ENCODE data around the gene ILF3.

GRCh38 chr19:10641248-10641647 lies 12.9 kb upstream of the ILF3 start:
- TF ChIP-seq, protein P1, sequence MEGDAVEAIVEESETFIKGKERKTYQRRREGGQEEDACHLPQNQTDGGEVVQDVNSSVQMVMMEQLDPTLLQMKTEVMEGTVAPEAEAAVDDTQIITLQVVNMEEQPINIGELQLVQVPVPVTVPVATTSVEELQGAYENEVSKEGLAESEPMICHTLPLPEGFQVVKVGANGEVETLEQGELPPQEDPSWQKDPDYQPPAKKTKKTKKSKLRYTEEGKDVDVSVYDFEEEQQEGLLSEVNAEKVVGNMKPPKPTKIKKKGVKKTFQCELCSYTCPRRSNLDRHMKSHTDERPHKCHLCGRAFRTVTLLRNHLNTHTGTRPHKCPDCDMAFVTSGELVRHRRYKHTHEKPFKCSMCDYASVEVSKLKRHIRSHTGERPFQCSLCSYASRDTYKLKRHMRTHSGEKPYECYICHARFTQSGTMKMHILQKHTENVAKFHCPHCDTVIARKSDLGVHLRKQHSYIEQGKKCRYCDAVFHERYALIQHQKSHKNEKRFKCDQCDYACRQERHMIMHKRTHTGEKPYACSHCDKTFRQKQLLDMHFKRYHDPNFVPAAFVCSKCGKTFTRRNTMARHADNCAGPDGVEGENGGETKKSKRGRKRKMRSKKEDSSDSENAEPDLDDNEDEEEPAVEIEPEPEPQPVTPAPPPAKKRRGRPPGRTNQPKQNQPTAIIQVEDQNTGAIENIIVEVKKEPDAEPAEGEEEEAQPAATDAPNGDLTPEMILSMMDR (IDR thresholded peaks at IDR 0.05) = no peak
- no peak for TF ChIP-seq POLR2AphosphoS5 (IDR thresholded peaks at IDR 0.05)
- TF ChIP-seq POLR2A (IDR thresholded peaks at IDR 0.05) = no peak
